ENCODE measurements around the gene RETREG2. TPM values are rescaled to one million over a fixed set of nuclear protein-coding genes. Genes with fewer than 3 reads are reported as not detected.

Gene RETREG2, protein sequence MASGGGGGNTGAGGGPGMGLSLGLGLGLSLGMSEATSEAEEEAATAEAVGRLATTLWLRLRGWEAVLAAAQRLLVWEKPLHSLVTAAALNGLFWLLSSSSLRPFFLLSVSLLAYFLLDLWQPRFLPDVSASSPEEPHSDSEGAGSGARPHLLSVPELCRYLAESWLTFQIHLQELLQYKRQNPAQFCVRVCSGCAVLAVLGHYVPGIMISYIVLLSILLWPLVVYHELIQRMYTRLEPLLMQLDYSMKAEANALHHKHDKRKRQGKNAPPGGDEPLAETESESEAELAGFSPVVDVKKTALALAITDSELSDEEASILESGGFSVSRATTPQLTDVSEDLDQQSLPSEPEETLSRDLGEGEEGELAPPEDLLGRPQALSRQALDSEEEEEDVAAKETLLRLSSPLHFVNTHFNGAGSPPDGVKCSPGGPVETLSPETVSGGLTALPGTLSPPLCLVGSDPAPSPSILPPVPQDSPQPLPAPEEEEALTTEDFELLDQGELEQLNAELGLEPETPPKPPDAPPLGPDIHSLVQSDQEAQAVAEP
- total RNA-seq (2022; extraction: Qiagen RNA extraction): 58.9 to 86.5 TPM (median 84.0 TPM) in 5 replicates

DNA sequence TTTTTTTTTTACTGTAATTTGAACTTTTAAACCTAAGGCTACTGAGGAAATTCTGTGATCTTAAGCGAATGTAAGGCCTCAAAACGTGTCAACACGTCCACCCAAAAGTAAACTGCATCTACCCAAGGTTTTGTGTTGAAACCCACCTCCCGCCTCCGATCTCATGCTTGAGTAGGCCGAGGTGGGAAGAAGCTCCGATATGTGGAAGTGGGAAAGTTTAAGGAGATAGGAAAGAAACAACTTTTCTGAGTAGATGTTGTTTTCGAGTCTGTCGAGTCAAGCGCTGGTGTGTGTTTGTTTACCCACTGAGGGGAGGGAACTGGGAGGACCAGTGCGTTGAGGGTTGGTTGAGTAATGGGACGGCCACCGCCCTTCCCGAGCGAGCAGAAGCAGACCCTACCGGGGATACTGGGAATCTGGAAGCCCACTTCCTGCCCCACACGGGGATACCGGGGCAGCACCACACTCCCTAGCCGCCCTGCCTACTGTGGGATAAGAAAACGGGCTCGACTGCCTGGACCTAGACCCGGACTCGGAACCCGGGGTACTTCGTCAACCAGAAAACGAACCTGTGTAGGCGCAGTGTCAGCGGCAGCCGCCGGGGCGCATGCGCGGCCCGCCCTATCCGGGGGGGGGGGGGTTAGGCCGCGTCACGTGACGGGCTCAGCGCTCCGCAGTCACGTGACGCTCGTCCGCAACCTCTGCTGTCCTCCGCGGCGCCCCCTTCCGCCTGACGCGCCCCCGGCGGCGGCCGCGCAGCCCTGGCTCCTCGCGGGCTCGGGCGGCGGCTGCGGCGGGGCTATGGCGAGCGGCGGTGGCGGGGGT lies at the start of gene RETREG2:
TSS of gene RETREG2 (plus strand) at position 724 of the 825 bp plus-strand sequence. CDS start at position 802, 78 bp downstream.

DNA sequence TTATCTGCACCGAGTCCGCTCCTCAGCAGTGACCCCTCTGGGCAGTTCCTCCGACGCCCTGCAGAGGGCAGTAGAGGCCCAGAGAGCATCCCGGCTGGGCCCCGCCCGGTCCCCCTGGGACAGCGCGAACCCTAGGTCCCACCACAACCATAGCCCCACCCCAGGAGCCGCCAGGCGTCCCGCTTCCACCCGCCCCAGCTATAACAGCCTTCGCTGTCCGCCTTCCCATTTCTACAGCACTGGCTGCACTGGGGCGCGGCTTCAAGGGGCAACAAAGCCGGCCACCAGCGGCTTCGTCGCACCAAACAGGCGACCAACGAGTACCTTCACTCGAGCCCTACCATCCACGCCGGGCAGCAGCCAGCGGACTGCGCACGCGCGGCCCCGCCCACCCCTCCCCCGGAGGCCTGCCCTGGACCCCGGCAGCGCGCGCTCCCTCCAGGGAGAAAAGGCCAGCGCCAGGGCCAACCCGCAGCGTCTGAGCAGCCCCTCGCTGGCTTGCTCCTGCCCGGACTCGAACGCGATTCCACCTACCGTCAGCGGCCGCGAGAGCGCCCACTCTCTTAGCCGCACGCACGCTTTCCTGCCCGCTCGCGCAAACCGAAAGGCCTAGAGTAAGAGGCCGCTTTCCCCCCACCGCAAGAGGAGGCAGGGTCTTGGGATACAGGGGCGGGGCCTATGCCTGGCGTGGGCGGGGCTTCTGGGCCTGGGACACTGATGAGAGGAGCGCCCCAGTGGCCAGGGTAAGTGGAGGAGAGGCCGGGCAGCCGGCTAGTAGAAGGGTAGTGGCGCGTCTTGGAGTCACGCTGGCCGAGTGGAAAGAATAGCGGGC lies 17.7 kb upstream of the RETREG2 start, which contains the start of gene NHEJ1:
TSS of gene NHEJ1 (minus strand) at position 630 of the 832 bp plus-strand sequence. CDS start 2,453 bp downstream, outside the sequence.

DNA sequence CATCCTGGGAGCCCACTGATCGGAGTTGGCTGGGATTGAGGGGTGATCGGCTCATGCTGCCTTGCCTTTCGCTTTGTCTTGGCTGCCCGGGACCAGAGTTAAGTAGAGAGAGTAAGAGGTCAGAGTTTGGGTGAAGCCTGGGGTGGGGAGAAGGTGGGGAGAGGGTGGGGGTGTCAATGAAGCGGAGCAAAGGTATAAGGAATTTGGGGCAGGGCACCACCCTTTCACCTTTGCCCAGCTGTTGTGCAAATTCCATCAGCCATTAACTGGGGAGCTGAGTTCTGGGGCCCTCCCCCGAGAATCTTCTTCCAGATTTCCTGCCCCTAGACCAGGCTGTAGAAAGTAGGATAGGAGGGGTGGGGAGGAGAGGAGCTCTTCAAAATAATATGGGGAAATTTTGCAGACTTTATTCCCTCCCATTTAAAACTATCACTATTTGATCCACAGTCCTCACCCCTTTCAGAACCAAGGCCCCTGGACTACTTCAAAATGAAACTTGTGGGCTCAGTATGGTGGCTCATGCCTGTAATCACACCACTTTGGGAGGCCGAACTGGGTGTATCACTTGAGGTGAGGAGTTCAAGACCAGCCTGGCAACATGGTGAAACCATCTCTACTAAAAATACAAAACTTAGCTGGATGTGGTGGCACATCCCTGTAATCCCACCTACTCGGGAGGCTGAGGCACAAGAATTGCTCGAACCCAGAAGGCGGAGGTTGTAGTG lies 8.0 kb upstream of the RETREG2 start, which contains the start of gene SLC23A3:
TSS of gene SLC23A3 (minus strand) at position 100 of the 725 bp plus-strand sequence. CDS start at position 55, 45 bp downstream.

DNA sequence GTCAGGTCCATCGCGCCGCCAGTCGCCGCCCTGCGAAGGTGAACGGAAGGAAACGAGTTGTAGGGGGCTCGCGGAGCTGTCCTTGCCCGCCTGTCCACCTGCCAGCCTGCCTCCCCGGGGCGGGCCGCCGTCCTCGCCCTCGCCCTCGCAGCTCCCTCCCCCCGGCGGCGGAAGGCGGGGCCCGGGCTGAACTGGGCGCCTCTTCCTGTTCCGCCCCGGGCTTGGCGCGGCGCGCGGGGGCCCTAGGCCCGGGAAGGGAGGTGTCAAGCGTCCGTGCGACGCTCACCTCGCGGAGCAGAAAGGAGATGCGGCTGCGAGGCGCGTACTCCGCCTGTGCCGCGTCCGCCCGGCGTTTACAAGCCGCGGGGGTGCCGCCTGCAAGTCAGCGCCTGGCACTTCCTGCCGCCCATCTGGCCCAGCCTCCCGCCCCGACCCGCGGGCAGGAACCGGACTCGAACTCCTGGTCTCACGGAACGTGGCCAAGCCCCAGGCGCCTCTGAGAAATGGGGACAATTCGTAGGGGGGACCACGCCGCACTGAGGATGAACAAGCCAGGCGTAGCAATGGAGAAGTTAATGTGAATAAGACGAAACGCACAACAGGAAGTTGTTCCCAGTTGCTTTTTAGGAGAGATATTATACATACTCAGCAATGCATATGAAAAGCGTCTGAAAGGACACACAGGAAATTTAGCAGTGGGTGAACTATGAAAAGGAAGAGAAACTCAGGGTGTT lies 1.1 kb upstream of the RETREG2 start, which contains the start of gene CNPPD1:
TSS of gene CNPPD1 (minus strand) at position 108 of the 734 bp plus-strand sequence. CDS start at position 11, 97 bp downstream.

DNA sequence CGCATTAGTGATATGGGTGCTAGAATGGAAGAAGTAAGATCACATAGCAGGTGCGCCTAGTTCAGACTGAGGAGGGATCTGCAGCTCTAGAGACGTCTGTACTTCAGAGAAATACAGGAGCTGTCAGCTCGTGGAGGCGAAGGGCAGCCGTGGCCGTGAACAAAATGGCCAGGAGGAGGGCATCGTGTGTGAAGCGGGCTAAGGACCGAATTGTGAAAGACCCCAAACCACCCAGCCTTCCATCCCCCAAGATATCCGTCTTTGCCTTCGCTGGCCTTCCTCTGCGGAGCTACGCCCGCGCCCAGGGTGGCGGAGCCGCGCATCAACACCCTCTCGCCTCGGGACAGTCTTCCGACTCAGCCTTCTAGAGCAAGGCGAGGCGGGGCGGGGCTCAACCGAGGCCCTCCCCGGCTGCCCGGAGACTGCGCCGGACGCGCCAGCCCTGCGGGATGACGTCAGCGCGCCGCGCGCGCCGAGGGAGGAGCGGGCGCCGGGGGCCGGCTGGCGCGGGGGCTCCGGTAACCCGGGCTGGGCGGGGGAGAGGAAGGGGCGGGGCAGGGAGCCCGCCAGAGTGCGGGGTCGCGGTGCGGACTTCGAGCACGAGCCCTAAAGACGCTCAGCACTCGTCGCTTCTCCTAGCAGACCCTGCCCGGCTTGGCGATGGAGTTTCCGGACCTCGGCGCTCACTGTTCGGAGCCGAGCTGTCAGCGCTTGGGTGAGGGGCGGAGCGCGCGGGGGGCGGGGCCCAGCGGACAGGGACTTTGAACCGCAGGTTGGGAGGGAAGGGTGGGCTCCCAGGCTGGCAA lies 28.5 kb downstream of the RETREG2 start, which contains the start of gene ZFAND2B:
TSS of gene ZFAND2B (plus strand) at position 455 of the 806 bp plus-strand sequence. CDS start at position 661, 206 bp downstream.

DNA sequence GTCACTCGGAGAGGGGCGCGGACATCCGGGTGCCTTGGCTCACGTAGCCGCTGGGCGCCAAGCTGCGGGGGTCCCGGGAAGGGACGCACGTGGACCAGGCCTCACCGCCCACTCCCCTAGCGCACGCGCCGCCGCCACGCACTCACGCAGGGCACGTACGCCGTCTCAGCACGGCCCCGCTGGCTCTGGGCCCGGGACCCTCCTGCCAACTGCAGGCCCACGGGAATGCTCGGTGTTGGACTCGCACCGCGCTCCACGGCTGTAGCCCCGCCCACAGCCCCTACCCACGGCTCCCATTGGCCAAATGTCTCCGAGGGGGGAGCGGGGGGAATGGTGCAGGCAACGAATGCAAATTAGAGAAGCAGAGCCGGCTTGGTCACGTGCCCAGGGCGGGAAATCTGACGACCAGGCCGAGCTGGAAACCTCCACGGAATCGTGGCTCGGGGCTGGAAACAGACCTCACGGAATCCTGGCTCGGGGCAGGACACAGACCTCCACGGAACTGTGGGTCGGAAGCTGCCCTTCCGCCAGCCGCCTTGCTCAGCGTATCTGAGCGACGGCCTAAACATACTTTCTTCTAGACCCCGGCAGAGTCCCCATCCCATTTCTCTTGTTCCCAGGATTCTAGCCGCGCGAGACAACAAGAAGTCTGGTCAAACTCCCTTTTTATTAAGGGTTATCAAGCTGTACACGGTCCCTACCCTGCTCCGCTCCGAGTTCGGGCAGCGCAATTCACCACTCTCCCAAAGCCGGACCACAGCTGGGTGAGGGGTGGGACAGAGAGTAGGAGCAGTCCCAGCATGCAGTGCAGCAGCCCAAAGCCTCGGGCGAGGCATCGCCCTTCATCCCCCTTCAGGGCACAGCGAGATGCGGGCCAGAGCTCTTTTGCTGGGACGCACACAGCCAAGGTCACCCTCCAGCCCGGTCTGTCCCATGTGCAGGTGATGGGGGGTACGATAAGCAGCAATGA lies 40.9 kb downstream of the RETREG2 start, which contains the start of gene ABCB6:
TSS of gene ABCB6 (minus strand) at position 227 of the 970 bp plus-strand sequence. CDS start 285 bp downstream, outside the sequence.

DNA sequence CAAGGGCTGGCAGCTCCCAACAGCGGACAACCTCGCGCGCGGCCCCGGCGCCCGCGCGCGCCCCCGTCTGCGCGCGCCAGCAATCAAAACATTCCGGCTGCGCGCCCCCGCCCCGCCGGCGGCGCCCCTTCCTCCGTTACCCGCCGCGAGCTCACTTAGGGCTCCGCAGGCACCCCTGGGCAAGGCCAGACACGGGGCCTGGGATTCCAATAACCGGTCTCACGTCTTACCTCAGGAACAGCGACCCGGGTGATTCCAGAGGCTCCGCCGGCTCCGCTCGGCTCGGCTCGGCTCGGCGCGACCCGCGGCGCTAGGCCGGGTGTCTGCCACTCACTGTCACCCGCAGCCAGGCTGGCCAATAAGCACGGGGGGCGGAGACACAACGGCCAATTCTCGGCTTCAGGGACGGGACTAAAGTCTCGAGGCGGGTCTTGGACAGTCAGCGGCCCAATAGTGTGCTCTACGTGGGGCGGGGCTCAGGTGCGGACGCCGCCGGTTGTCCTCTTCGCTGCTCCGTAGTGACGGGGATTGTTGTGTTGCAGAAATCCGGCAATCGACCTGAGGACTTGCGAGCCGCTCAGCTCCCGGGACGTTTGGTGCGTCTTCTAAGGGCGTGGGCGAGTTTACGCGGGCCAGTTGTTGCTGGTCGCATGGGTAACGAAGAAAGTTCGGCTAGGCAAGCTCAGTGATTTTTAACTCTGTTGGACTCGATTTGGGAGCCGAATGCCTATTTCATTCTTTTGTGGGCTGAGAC lies 51.4 kb downstream of the RETREG2 start, which contains the start of the genes ANKZF1 and ATG9A:
TSS of gene ANKZF1 (plus strand) at position 502 of the 754 bp plus-strand sequence. CDS start 452 bp downstream, outside the sequence.
TSS of gene ATG9A (minus strand) at position 332 of the 754 bp plus-strand sequence. CDS start 1,612 bp downstream, outside the sequence.

Other genes starting within 250 kb of the RETREG2 start
- gene CDK5R2, start 218.6 kb upstream of the RETREG2 start, total RNA-seq (2022; extraction: Qiagen RNA extraction): 3.4 to 6.2 TPM (median 4.7 TPM) in 5 replicates
- not detected in 5 replicates for gene FEV, start 193.1 kb upstream of the RETREG2 start, total RNA-seq (2022; extraction: Qiagen RNA extraction)
- gene CRYBA2, start 184.9 kb upstream of the RETREG2 start, total RNA-seq (2022; extraction: Qiagen RNA extraction): not detected in 5 replicates
- gene CFAP65, start 136.8 kb upstream of the RETREG2 start, total RNA-seq (2022; extraction: Qiagen RNA extraction): 0.12 to 0.48 TPM (median 0.29 TPM) in 5 replicates
- gene IHH, start 117.4 kb upstream of the RETREG2 start, total RNA-seq (2022; extraction: Qiagen RNA extraction): 0.30 to 0.89 TPM (median 0.53 TPM) in 5 replicates
- 15.0 to 17.9 TPM (median 17.1 TPM) in 5 replicates for gene NHEJ1, start 17.5 kb upstream of the RETREG2 start, total RNA-seq (2022; extraction: Qiagen RNA extraction)
- gene SLC23A3, start 8.2 kb upstream of the RETREG2 start, total RNA-seq (2022; extraction: Qiagen RNA extraction): 0.59 to 1.1 TPM (median 0.86 TPM) in 5 replicates
- 37.5 to 49.4 TPM (median 49.0 TPM) in 5 replicates for gene CNPPD1, start 1.4 kb upstream of the RETREG2 start, total RNA-seq (2022; extraction: Qiagen RNA extraction)
- gene ZFAND2B, start 28.5 kb downstream of the RETREG2 start, total RNA-seq (2022; extraction: Qiagen RNA extraction): 17.4 to 22.2 TPM (median 21.2 TPM) in 5 replicates
- 20.0 to 39.6 TPM (median 30.0 TPM) in 5 replicates for gene ABCB6, start 40.7 kb downstream of the RETREG2 start, total RNA-seq (2022; extraction: Qiagen RNA extraction)
- 38.4 to 49.5 TPM (median 43.9 TPM) in 5 replicates for gene ATG9A, start 51.4 kb downstream of the RETREG2 start, total RNA-seq (2022; extraction: Qiagen RNA extraction)
- 13.6 to 19.8 TPM (median 16.9 TPM) in 5 replicates for gene ANKZF1, start 51.5 kb downstream of the RETREG2 start, total RNA-seq (2022; extraction: Qiagen RNA extraction)
- 5.3 to 7.4 TPM (median 5.5 TPM) in 5 replicates for gene GLB1L, start 67.2 kb downstream of the RETREG2 start, total RNA-seq (2022; extraction: Qiagen RNA extraction)
- 28.7 to 32.1 TPM (median 29.8 TPM) in 5 replicates for gene STK16, start 67.2 kb downstream of the RETREG2 start, total RNA-seq (2022; extraction: Qiagen RNA extraction)
- gene TUBA4B, start 75.0 kb downstream of the RETREG2 start, total RNA-seq (2022; extraction: Qiagen RNA extraction): 0.13 to 0.28 TPM (median 0.18 TPM) in 4 of 5 replicates, not detected in the other
- 250 to 402 TPM (median 282 TPM) in 5 replicates for gene TUBA4A, start 75.6 kb downstream of the RETREG2 start, total RNA-seq (2022; extraction: Qiagen RNA extraction)
- 32.8 to 43.6 TPM (median 40.5 TPM) in 5 replicates for gene DNAJB2, start 101.1 kb downstream of the RETREG2 start, total RNA-seq (2022; extraction: Qiagen RNA extraction)
- gene PTPRN, start 131.1 kb downstream of the RETREG2 start, total RNA-seq (2022; extraction: Qiagen RNA extraction): 1.1 to 1.8 TPM (median 1.3 TPM) in 5 replicates
- gene RESP18, start 154.5 kb downstream of the RETREG2 start, total RNA-seq (2022; extraction: Qiagen RNA extraction): not detected in 5 replicates
- gene DNPEP, start 209.6 kb downstream of the RETREG2 start, total RNA-seq (2022; extraction: Qiagen RNA extraction): 60.0 to 70.4 TPM (median 63.8 TPM) in 5 replicates
- gene DES, start 240.1 kb downstream of the RETREG2 start, total RNA-seq (2022; extraction: Qiagen RNA extraction): 0.07 to 0.39 TPM (median 0.24 TPM) in 5 replicates

Measured in A549 treated with Mapracorat at 1 μM for 4 hours (cell line).